Muscle layer of duodenum (tissue), 2 donors: ENCODE measurements around the gene AMBRA1.

ENCODE experiments used
- H3K27ac ChIP-seq: one replicate; pipeline ENCODE4 v1.7.0; 2013; ENCODE audit warnings: mild to moderate bottlenecking, low read length
- H3K27me3 ChIP-seq: one replicate; pipeline ENCODE4 v1.7.0; 2013; ENCODE audit warnings: low read depth, mild to moderate bottlenecking, control low read depth, low read length
- H3K36me3 ChIP-seq, 2 donors: one replicate each; pipeline ENCODE4 v1.7.0; 2013; ENCODE audit warnings: low read length in 2 of 2, control low read depth in 1 of 2, mild to moderate bottlenecking in 1 of 2; ENCODE audit not compliant: insufficient read depth in 2 of 2, control insufficient read depth in 1 of 2
- H3K4me1 ChIP-seq, 2 donors: one replicate each; pipeline ENCODE4 v1.7.0; 2013; ENCODE audit warnings: low read length in 2 of 2, mild to moderate bottlenecking in 2 of 2, control low read depth in 1 of 2, moderate library complexity in 1 of 2; ENCODE audit not compliant: insufficient read depth in 2 of 2, control insufficient read depth in 1 of 2
- H3K4me3 ChIP-seq, 2 donors: one replicate each; pipeline ENCODE4 v1.7.0; 2013; ENCODE audit warnings: low read length in 2 of 2, low read depth in 1 of 2, mild to moderate bottlenecking in 1 of 2
- H3K9me3 ChIP-seq, 2 donors: one replicate each; pipeline ENCODE4 v1.7.0; 2013; ENCODE audit warnings: low read length in 2 of 2, control low read depth in 1 of 2, mild to moderate bottlenecking in 1 of 2; ENCODE audit not compliant: control insufficient read depth in 1 of 2
- donor health status: healthy.

The AMBRA1 gene

DNA sequence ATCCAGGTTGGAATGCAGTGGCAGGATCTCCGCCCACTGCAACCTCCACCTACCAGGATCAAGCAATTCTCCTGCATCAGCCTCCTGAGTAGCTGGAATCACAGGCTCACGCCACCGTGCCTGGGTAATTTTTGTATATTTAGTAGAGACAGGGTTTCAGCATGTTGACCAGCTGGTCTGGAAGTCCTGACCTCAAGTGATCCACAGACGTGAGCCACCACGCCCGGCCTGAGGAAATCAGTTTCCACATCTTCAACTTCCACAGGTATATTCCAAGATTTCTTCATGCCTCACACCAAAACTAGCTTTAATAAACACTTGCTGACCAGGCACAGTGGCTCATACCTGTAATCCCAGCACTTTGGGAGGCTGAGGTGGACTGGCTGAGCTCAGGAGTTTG is 15.6 kb upstream of the AMBRA1 start:
- peaks cover 0 to 3% of the 10 kb centered on the region in 2 donors for H3K4me1 ChIP-seq
- peaks cover 0 to 3% of the 10 kb centered on the region in 2 donors for H3K36me3 ChIP-seq
- H3K4me3 ChIP-seq = no peak overlapping the region
- H3K27ac ChIP-seq = no peak overlapping the region
- H3K27me3 ChIP-seq = no peaks in the 10 kb centered on the region
- no peaks in the 10 kb centered on the region for H3K9me3 ChIP-seq

DNA sequence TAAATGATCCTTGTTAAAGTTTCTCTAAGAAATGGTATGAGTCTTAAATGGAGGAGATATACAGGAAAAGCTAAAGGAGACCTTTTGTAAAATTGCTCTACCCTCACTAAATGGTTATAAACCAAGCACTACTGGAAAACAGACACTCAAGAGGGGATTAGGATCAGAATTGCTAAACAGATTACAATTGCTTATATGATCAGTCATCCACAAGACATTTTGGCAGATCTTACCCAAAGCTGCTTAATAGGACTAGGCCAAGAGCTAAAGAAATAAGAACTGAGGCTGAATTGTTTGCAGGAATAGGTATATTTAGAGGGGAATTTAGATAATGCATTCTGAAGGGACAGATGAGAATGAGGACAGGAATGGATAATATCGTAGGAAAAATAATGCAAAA is 13.7 kb upstream of the AMBRA1 start:
- Histone ChIP-seq H3K4me3 (no peak overlapping the region), H3K9me3 (no peaks in the 10 kb centered on the region), H3K27ac (no peak overlapping the region), H3K36me3 (peaks cover 0 to 13% of the 10 kb centered on the region in 2 donors), H3K27me3 (no peaks in the 10 kb centered on the region), H3K4me1 (no peaks in the 10 kb centered on the region)

DNA sequence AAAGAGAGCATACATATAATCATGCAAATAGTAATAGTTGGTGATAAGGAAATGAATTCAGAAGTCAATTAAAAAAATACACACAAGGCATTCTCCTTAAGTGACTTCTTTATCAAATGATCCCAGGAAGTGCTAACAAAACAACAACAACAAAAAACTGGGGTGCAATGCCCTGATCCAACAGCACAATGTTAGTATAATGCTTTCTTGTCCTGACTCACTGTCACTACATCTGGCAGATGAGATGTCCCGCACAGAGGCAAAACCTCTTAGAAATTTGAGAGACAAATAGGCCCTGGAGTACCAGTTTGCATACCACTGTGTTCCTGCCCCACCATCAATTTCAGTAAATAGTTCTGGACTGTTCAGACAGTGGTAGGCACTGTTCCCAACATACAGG is 11.0 kb upstream of the AMBRA1 start:
- H3K36me3 ChIP-seq = peaks cover 0 to 10% of the 10 kb centered on the region in 2 donors
- H3K9me3 ChIP-seq = no peaks in the 10 kb centered on the region
- no peaks in the 10 kb centered on the region for H3K4me1 ChIP-seq
- no peaks in the 10 kb centered on the region for H3K27me3 ChIP-seq
- H3K27ac ChIP-seq = no peak overlapping the region
- no peak overlapping the region for H3K4me3 ChIP-seq

DNA sequence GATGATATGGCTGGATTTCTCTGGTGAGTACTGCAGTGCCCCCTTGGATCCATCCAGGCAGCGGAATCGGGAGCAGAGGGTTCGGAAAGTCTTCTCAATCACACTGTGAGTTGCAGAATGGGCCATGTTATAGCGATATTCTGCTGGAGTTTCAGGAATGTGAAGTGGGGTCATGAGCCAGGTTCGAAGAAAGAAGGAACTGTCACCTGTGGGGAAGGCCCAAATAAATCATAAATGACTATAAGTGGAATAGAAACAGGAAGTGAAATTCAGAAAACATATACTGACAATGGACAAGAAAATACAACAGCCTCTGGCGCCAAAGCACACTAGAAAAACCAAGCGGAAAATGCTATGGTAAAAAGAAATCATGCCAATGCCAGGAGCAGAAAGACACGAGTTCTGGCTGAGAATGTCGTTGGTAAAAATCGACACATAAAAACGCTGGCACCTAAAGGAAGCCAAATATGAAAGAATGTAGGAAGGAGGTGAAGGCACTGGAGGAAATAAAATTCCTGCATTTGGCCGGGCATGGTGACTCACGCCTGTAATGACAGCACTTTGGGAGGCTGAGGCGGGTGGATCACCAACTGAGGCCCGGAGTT is 10.0 kb upstream of the AMBRA1 start:
- H3K36me3 ChIP-seq = peaks cover 0 to 10% of the 10 kb centered on the region in 2 donors
- H3K27me3 ChIP-seq = no peaks in the 10 kb centered on the region
- H3K4me1 ChIP-seq = no peaks in the 10 kb centered on the region
- H3K9me3 ChIP-seq = no peaks in the 10 kb centered on the region
- no peak overlapping the region for H3K27ac ChIP-seq
- no peak overlapping the region for H3K4me3 ChIP-seq

DNA sequence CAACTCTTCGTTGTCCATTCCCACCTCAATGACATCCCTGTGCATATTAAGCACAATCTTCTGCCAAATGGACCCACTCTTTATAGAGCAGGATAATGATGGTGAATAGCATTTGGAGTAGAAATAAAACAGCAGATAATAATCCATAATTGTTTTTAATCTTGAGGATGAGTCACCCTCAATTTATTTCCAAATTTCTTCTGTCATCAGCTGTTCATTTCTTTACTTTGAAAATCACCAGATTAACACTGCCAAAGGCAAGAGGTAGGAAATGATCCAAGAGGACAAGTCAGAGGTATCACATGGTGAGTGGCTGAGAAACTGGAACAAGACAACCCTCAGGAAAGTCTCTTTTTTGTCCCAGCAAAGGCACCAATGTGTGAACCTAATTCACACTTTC is 7.3 kb upstream of the AMBRA1 start:
- Histone ChIP-seq H3K27me3 (no peaks in the 10 kb centered on the region), H3K9me3 (no peaks in the 10 kb centered on the region), H3K4me3 (no peak overlapping the region), H3K4me1 (no peaks in the 10 kb centered on the region), H3K36me3 (peaks cover 0 to 10% of the 10 kb centered on the region in 2 donors), H3K27ac (no peak overlapping the region)

DNA sequence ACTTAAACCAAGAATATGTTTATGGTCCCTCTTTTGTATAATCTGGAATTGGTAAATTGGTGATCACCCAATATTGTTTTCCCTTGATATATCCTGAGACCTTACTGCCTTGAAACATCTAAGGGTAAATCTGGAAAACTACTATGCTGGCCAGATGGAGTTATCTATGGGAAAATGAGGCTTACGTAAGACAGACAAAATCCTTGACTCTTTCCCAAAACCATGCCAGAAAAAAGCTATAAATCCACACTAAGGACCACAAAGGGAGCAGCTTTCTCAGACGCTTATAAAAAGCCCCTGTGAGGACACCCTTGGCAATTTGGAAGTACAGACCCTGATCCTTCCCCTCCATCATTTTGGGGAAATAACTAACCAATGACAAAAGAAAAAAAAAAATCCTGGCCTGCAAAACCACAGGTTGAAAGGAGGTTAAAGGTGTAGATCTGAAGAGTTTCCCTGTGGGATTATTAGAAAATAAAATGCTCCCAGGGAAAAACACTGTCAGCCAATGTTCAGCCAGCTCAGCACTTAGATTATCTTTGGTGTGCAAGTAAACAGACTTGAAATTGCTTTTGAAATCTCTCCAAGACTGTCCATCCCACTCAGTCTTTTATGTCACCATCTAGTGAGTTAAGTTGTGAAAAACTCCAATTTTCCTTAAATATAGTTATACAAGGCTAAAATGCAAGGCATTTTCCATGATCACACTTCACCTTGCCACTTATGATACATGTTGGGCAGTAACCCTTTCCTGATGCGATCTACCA is 6.6 kb upstream of the AMBRA1 start:
- Histone ChIP-seq H3K27ac (peak overlapping the region; percentile 39), H3K36me3 (peaks cover 0 to 10% of the 10 kb centered on the region in 2 donors), H3K4me1 (no peaks in the 10 kb centered on the region), H3K27me3 (no peaks in the 10 kb centered on the region), H3K4me3 (no peak overlapping the region), H3K9me3 (no peaks in the 10 kb centered on the region)

DNA sequence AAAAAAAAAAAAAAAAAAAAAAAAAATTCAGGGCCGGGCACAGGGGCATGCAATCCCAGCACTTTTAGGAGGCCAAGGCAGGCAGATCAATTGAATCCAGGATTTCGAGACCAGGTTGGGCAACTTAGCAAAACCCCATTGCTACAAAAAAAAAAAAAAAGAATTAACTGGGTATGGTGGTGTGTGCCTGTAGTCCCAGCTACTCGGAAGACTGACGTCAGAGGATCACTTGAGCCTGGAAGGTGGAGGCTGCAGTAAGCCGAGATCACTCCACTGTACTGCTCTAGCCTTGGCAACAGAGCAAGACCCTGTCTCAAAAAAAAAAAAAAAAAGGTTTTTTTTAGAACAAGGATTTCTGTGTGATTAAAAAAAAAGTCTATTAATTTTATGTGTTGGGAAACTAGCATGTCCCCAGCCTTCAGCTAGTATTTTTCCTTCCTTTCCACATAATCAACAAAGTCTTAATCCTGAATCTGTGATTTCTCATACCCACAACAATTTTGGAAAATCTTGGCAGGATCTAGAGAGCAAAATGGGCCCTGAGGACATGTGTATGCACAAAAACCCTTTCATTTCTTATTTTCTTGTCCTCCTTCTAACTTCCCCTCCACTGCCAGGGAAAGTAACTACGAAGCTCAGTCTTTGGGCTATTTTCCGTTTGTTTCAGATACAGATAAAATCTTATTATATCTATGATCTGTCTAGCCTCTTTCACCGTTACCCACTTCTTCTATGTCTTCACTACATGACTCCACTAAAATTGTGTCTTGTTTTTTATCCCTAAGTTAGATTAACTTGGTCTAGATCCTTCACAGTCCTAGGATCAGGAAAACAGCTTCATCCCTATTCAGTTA is 5.7 kb upstream of the AMBRA1 start:
- Histone ChIP-seq H3K4me1 (no peaks in the 10 kb centered on the region), H3K27ac (peak overlapping the region; percentile 39), H3K36me3 (peaks cover 0 to 10% of the 10 kb centered on the region in 2 donors), H3K9me3 (no peaks in the 10 kb centered on the region), H3K27me3 (no peaks in the 10 kb centered on the region), H3K4me3 (no peak overlapping the region)

DNA sequence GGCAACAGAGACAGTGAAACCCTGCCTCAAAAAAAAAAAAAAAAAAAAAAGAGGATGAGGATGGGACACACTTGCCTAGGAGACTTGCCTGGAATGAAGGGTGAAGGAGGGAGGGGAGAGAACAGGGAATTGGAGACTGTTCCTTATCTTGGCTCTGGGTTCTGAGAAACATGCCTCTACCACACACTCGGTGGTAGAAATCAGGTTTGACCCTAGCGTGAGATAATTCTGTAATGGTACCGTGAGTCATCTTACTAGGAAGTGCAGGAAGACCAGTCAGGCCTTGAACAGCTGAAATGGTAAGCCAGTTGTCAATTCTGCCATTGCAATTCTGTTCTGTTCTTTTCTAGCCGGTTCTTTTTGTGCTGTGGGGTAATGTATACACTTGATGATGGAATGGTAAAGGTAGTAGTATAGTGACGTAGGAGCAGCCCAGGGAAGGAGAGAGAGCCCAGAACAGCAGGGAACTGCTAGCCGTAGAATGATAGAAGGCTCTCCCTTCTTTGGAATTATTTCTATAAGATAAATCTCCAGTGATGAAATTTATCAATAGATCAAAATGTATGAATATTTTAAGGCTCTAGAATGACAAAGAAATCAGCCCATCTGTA is 3.9 kb upstream of the AMBRA1 start:
- H3K36me3 ChIP-seq = no peaks in the 10 kb centered on the region
- H3K9me3 ChIP-seq = no peaks in the 10 kb centered on the region
- no peak overlapping the region for H3K27ac ChIP-seq
- H3K4me1 ChIP-seq = peaks cover 0 to 5% of the 10 kb centered on the region in 2 donors
- no peak overlapping the region for H3K4me3 ChIP-seq
- H3K27me3 ChIP-seq = no peaks in the 10 kb centered on the region

DNA sequence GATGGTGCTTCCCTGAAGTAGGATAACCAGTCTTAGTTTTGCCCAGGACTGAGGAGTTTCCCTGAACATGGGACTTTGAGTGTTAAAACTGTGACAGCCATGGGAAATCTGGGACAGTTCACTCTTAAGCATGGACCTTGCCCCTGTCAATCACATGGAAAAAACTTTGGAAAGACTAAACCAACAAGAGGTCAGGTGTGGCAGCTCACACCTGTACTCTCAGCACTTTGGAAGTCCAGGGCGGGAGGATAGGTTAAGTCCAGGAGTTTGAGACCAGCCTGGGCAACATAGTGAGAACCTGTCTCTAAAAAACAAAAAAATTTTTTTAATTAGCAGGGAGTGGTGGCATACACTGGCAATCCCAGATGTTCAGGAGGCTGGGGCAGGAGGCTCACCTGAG is 3.3 kb upstream of the AMBRA1 start:
- Histone ChIP-seq H3K36me3 (no peaks in the 10 kb centered on the region), H3K27me3 (no peaks in the 10 kb centered on the region), H3K4me1 (peaks cover 0 to 10% of the 10 kb centered on the region in 2 donors), H3K9me3 (no peaks in the 10 kb centered on the region), H3K4me3 (no peak overlapping the region), H3K27ac (no peak overlapping the region)

DNA sequence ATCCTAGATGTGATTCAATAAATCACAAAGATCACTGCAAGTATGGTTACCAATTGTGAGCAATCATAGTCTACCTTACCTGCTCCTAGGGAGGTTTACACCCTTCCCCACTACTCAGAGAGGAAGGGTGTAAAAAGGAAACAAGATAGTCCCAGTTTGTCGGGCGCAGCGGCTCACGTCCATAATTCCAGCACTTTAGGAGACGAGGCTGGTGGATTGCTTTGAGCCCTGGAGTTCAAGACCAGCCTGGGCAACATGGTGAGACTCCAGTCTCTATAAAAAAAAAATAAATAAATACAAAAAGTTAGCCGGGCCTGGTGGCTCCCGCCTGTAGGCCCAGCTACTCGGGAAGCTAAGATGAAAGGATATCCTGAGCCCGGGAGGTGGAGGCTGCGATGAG is 962 bp upstream of the AMBRA1 start:
- H3K4me1 ChIP-seq = peaks cover 0 to 25% of the 10 kb centered on the region in 2 donors
- no peaks in the 10 kb centered on the region for H3K9me3 ChIP-seq
- H3K36me3 ChIP-seq = no peaks in the 10 kb centered on the region
- no peak overlapping the region for H3K27ac ChIP-seq
- peak overlapping the region; percentile 89 to 96 for H3K4me3 ChIP-seq
- H3K27me3 ChIP-seq = no peaks in the 10 kb centered on the region

DNA sequence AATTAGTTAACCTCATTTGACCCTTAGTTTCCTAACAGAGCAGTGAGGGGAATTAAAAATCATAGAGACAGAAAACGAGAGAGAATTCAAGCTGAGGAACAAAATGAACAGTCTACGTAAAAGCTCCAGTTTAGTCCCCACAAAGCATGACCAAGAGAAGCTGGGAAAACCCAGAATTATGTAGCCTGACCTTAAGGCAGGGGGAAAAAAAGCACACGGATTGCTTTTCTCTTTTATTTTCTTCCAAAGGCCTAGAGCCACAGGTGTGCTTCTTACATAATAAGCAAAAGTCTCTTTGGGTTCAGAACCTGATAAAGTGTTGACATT is 514 bp upstream of the AMBRA1 start:
- Histone ChIP-seq H3K4me3 (peak overlapping the region; percentile 89 to 96), H3K36me3 (no peaks in the 10 kb centered on the region), H3K4me1 (peaks cover 0 to 25% of the 10 kb centered on the region in 2 donors), H3K9me3 (no peaks in the 10 kb centered on the region), H3K27ac (peak overlapping the region; percentile 62), H3K27me3 (no peaks in the 10 kb centered on the region)
